IMR-90 (cell line): ENCODE measurements around the gene TAF4B. TPM values are rescaled to one million over a fixed set of nuclear protein-coding genes. Genes with fewer than 3 reads are reported as not detected.

Source experiments
- ATAC-seq: fragments of 200-7000 bp; cut with Tn5 transposase; 2 replicates; pipeline ENCODE4 v1.9.1; 2020; ENCODE audit warnings: low read depth, mild to moderate bottlenecking, moderate library complexity
- BruUV-seq: library from RNA; stranded (reverse); fragments of 400-500 nt; replicated peaks from 2 replicates; lab custom pipeline; 2021; lab: Mats Ljungman, UMichigan
- CTCF ChIA-PET: fragments of 300-600 bp; formaldehyde crosslinking; extraction: SDS; loops from one replicate; lab custom pipeline; 2021; ENCODE audit warnings: antibody characterized with exemption; lab: Yijun Ruan, JAX
- POLR2A ChIA-PET: fragments of 300-600 bp; sonication (Branson Sonifier 250); formaldehyde crosslinking; loops from one replicate; lab custom pipeline; 2022; ENCODE audit warnings: antibody characterized with exemption; ENCODE audit not compliant: unreplicated experiment; lab: Charles Lee
- DNase-seq: peaks from one replicate; pipeline ENCODE4 v3.0.0; 2013
- H2AFZ ChIP-seq: replicated peaks from 2 replicates; pipeline ENCODE3; 2013; ENCODE audit warnings: low read length, mild to moderate bottlenecking; ENCODE audit not compliant: poor library complexity
- H2AK5ac ChIP-seq: 2 replicates; pipeline ENCODE4 v1.6.1; 2013; ENCODE audit warnings: low read depth, low read length, inconsistent platforms
- H2AK9ac ChIP-seq: replicated peaks from 2 replicates; pipeline ENCODE3; 2013; ENCODE audit warnings: mild to moderate bottlenecking, low read depth, low read length, moderate library complexity; ENCODE audit not compliant: poor library complexity
- H2BK120ac ChIP-seq: 2 replicates; pipeline ENCODE4 v1.6.1; 2013; ENCODE audit warnings: low read depth, low read length, inconsistent platforms
- H2BK15ac ChIP-seq: 3 replicates; pipeline ENCODE4 v1.6.1; 2013; ENCODE audit warnings: low read depth, low read length, inconsistent platforms
- H2BK20ac ChIP-seq: 2 replicates; pipeline ENCODE4 v1.6.1; 2013; ENCODE audit warnings: low read depth, mild to moderate bottlenecking, inconsistent platforms, low read length, moderate library complexity
- H2BK5ac ChIP-seq: 2 replicates; pipeline ENCODE4 v1.6.1; 2013; ENCODE audit warnings: mild to moderate bottlenecking, low read depth, low read length, inconsistent platforms; ENCODE audit not compliant: poor library complexity, severe bottlenecking
- H3K14ac ChIP-seq: replicated peaks from 2 replicates; pipeline ENCODE4 v1.6.1; 2013; ENCODE audit warnings: low read depth, low read length, inconsistent platforms
- H3K18ac ChIP-seq: 2 replicates; pipeline ENCODE4 v1.6.1; 2013; ENCODE audit warnings: low read depth, low read length, control low read depth
- H3K23ac ChIP-seq: 2 replicates; pipeline ENCODE4 v1.6.1; 2013; ENCODE audit warnings: low read depth, low read length, inconsistent platforms
- H3K27ac ChIP-seq: 2 replicates; pipeline ENCODE4 v1.5.1; 2013; ENCODE audit warnings: mild to moderate bottlenecking, control low read depth, low read length; ENCODE audit not compliant: insufficient read depth
- H3K27me3 ChIP-seq: 2 replicates; pipeline ENCODE4 v1.6.1; 2013; ENCODE audit warnings: low read length; ENCODE audit not compliant: control insufficient read depth, insufficient read depth
- H3K36me3 ChIP-seq: 2 replicates; pipeline ENCODE4 v1.6.1; 2013; ENCODE audit warnings: low read length, mixed read lengths; ENCODE audit not compliant: control insufficient read depth, insufficient read depth
- H3K4ac ChIP-seq: 2 replicates; pipeline ENCODE4 v1.6.1; 2013; ENCODE audit warnings: low read depth, low read length, inconsistent platforms
- H3K4me1 ChIP-seq: 2 replicates; pipeline ENCODE4 v1.6.1; 2013; ENCODE audit warnings: low read length, mixed read lengths; ENCODE audit not compliant: control insufficient read depth, insufficient read depth
- H3K4me2 ChIP-seq: 2 replicates; pipeline ENCODE4 v1.6.1; 2013; ENCODE audit warnings: low read depth, mild to moderate bottlenecking, control low read depth, low read length, moderate library complexity
- H3K4me3 ChIP-seq: 2 replicates; pipeline ENCODE4 v1.5.1; 2013; ENCODE audit warnings: low read depth, mild to moderate bottlenecking, control low read depth, low read length, moderate library complexity; ENCODE audit not compliant: insufficient read depth
- H3K56ac ChIP-seq: 2 replicates; pipeline ENCODE4 v1.6.1; 2013; ENCODE audit warnings: low read length, inconsistent platforms; ENCODE audit not compliant: insufficient read depth; ENCODE audit errors: extremely low read depth
- H3K79me1 ChIP-seq, 2 experiments: 2 replicates each; pipeline ENCODE4 v1.6.1; 2013; ENCODE audit warnings: low read length in 2 of 2, inconsistent platforms in 1 of 2, low read depth in 1 of 2
- H3K9ac ChIP-seq: 2 replicates; pipeline ENCODE4 v1.6.1; 2013; ENCODE audit warnings: low read depth, low read length, control low read depth
- H3K9me1 ChIP-seq: 2 replicates; pipeline ENCODE4 v1.6.1; 2013; ENCODE audit warnings: low read length, inconsistent platforms; ENCODE audit not compliant: insufficient read depth
- H3K9me3 ChIP-seq: 2 replicates; pipeline ENCODE4 v1.6.1; 2013; ENCODE audit warnings: low read length; ENCODE audit not compliant: control insufficient read depth, insufficient read depth
- H4K20me1 ChIP-seq: 2 replicates; pipeline ENCODE4 v1.6.1; 2013; ENCODE audit warnings: low read length, inconsistent platforms; ENCODE audit not compliant: insufficient read depth
- H4K5ac ChIP-seq: 2 replicates; pipeline ENCODE4 v1.6.1; 2013; ENCODE audit warnings: mild to moderate bottlenecking, low read depth, low read length, control low read depth
- H4K8ac ChIP-seq, 2 experiments: 2 replicates each; pipeline ENCODE4 v1.6.1; 2013; ENCODE audit warnings: low read depth in 2 of 2, low read length in 2 of 2, control low read depth in 1 of 2, inconsistent platforms in 1 of 2
- H4K91ac ChIP-seq: 2 replicates; pipeline ENCODE4 v1.6.1; 2013; ENCODE audit warnings: low read depth, low read length, inconsistent platforms; ENCODE audit not compliant: insufficient read depth
- BHLHE40 ChIP-seq: fragments of 150-350 bp; IDR thresholded peaks from 2 replicates; pipeline ENCODE4 v1.6.1; 2016; ENCODE audit warnings: mild to moderate bottlenecking, low read depth, low read length
- MAFK ChIP-seq: IDR thresholded peaks from 2 replicates; pipeline ENCODE4 v1.6.1; 2012; ENCODE audit warnings: low read depth, low read length, improper control_type of control experiment
- NFE2L2 ChIP-seq: fragments of 150-350 bp; IDR thresholded peaks from 2 replicates; pipeline ENCODE4 v1.6.1; 2016; ENCODE audit warnings: low read depth, mild to moderate bottlenecking, low read length
- POLR2A ChIP-seq: IDR thresholded peaks from 2 replicates; pipeline ENCODE4 v1.6.1; 2012; ENCODE audit warnings: mild to moderate bottlenecking, low read depth, low read length
- RAD21 ChIP-seq: IDR thresholded peaks from 2 replicates; pipeline ENCODE4 v1.6.1; 2012; ENCODE audit warnings: low read length, improper control_type of control experiment
- RCOR1 ChIP-seq: IDR thresholded peaks from 2 replicates; pipeline ENCODE4 v1.6.1; 2012; ENCODE audit warnings: mild to moderate bottlenecking, low read length, improper control_type of control experiment; ENCODE audit not compliant: insufficient replicate concordance
- SMC3 ChIP-seq: fragments of 150-350 bp; IDR thresholded peaks from 2 replicates; pipeline ENCODE4 v1.6.1; 2016; ENCODE audit warnings: low read depth, mild to moderate bottlenecking, antibody characterized with exemption, low read length, moderate library complexity
- dilution Hi-C: fragments of 300-500 bp; cut with HindIII; formaldehyde crosslinking; loops from one replicate; pipeline ENCODE4 v1.14.3; 2018; ENCODE audit warnings: low sequenced_read_pairs; ENCODE audit not compliant: unreplicated experiment
- in situ Hi-C: fragments of 300-500 bp; cut with MboI; formaldehyde crosslinking; loops from 3 replicates; pipeline ENCODE4 v1.14.3; 2019; ENCODE audit warnings: low sequenced_read_pairs, inconsistent platforms, mixed read lengths
- intact Hi-C: fragments of 100-400 bp; cut with micrococcal nuclease; formaldehyde crosslinking; loops from 2 replicates; pipeline ENCODE4 v1.10.0; 2022
- polyA plus RNA-seq, 3 experiments: library from polyadenylated mRNA; depleted of rRNA; stranded (reverse); fragments of >200 nt; gene quantifications; 2 replicates each; pipeline ENCODE4 v1.2.3, GENCODE V29; 2012; ENCODE audit warnings: low replicate concordance in 1 of 3
- total RNA-seq: library from RNA; depleted of rRNA; stranded (reverse); fragments of >200 nt; gene quantifications from 2 replicates; pipeline ENCODE4 v1.2.3, GENCODE V29; 2012
- TF ChIP-seq, protein P1 (sequence below): conservative IDR thresholded peaks from 2 replicates; pipeline ENCODE4 v1.5.1; 2012; ENCODE audit warnings: mild to moderate bottlenecking, low read depth, low read length, improper control_type of control experiment
- TF ChIP-seq, protein P2 (sequence below): fragments of 150-350 bp; IDR thresholded peaks from 2 replicates; pipeline ENCODE4 v1.6.1; 2017; ENCODE audit warnings: mild to moderate bottlenecking, antibody characterized with exemption, low read length, low read depth

The TAF4B gene
- total and polyA plus RNA-seq, 2 of the 4 experiments (the other 2 are of a cell fraction): 0.38 to 1.1 TPM

DNA sequence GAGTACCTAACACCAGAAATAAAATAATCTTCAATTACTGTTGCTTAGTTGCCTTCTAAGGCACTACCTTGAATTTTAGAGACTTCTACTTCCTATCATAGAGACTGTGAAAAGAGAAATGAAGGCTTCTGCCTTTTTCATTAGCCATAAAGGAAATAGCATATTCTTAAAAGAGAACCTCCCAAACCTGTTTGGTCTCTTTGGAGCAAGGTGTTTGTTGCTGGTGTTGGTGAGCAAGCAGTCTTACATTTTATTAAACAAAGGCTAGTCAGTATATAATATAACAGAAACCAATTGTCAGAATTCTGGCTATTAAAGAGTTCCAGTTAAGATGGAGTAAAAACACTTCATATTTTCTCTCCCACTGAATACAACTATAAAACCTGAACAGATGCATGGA is 116.4 kb downstream of the TAF4B start:
- Histone ChIP-seq H4K91ac (no peak overlapping the region), H3K4me3 (no peak overlapping the region), H3K4me2 (no peak overlapping the region), H3K4me1 (no peaks in the 10 kb centered on the region), H4K5ac (no peak overlapping the region), H3K9ac (no peak overlapping the region), H2BK20ac (no peak overlapping the region), H3K18ac (no peak overlapping the region), H3K9me1 (no peaks in the 10 kb centered on the region), H3K36me3 (no peaks in the 10 kb centered on the region), H2BK15ac (no peak overlapping the region), H3K27me3 (no peaks in the 10 kb centered on the region), H2AK9ac (no peak overlapping the region), H3K14ac (no peak overlapping the region), H2BK120ac (no peak overlapping the region), H3K27ac (no peak overlapping the region), H4K8ac (no peak overlapping the region), H3K4ac (no peak overlapping the region), H3K9me3 (peaks cover 2% of the 10 kb centered on the region; the same call in 1 of the 2 replicates), H2AK5ac (no peak overlapping the region), H2BK5ac (no peak overlapping the region), H2AFZ (no peak overlapping the region), H3K79me1 (no peaks in the 10 kb centered on the region), H3K56ac (no peak overlapping the region), H4K20me1 (no peaks in the 10 kb centered on the region), H3K23ac (no peak overlapping the region)
- dilution Hi-C loops (no loop called here), intact Hi-C loops (no loop called here), in situ Hi-C loops (no loop called here)
- BruUV-seq: no TSS peak
- POLR2A ChIA-PET: no interaction called here
- ATAC-seq: no peak
- TF ChIP-seq POLR2A (no peak), BHLHE40 (no peak), NFE2L2 (no peak), SMC3 (no peak), RCOR1 (no peak), MAFK (no peak), RAD21 (no peak)
- TF ChIP-seq, protein P1, sequence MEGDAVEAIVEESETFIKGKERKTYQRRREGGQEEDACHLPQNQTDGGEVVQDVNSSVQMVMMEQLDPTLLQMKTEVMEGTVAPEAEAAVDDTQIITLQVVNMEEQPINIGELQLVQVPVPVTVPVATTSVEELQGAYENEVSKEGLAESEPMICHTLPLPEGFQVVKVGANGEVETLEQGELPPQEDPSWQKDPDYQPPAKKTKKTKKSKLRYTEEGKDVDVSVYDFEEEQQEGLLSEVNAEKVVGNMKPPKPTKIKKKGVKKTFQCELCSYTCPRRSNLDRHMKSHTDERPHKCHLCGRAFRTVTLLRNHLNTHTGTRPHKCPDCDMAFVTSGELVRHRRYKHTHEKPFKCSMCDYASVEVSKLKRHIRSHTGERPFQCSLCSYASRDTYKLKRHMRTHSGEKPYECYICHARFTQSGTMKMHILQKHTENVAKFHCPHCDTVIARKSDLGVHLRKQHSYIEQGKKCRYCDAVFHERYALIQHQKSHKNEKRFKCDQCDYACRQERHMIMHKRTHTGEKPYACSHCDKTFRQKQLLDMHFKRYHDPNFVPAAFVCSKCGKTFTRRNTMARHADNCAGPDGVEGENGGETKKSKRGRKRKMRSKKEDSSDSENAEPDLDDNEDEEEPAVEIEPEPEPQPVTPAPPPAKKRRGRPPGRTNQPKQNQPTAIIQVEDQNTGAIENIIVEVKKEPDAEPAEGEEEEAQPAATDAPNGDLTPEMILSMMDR: no peak
- TF ChIP-seq, protein P2, sequence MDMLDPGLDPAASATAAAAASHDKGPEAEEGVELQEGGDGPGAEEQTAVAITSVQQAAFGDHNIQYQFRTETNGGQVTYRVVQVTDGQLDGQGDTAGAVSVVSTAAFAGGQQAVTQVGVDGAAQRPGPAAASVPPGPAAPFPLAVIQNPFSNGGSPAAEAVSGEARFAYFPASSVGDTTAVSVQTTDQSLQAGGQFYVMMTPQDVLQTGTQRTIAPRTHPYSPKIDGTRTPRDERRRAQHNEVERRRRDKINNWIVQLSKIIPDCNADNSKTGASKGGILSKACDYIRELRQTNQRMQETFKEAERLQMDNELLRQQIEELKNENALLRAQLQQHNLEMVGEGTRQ: no peak
- CTCF ChIA-PET: no interaction called here
- DNase-seq: no peak
